Stimulated activated CD8-positive, alpha-beta memory T cell treated with anti-CD3 and anti-CD28 coated beads, Interleukin-7, amount 100 ng/mL, for 48 hours (primary cell): ENCODE measurements around the gene KCND2.

ENCODE experiments used
- DNase-seq, 2 donors: peaks; one replicate each; pipeline ENCODE4 v3.0.0-alpha.2; 2020; ENCODE audit warnings: low read depth in 1 of 2; ENCODE audit errors: extremely low read depth in 1 of 2

KCND2 gene

GRCh38 chr7:120405652-120406051, 132.7 kb downstream of the KCND2 start:
- DNase-seq, result no peak

- DNase-seq, result no peak
Measured at GRCh38 chr7:120407010-120407409, 134.0 kb downstream of the KCND2 start.

GRCh38 chr7:120412139-120413050, 139.4 kb downstream of the KCND2 start:
- DNase-seq, result no peak

- no peak for DNase-seq
Measured at GRCh38 chr7:120413164-120413563, 140.2 kb downstream of the KCND2 start.

- no peak for DNase-seq
Measured at GRCh38 chr7:120417244-120417979, 144.4 kb downstream of the KCND2 start.

GRCh38 chr7:120421151-120421651, 148.2 kb downstream of the KCND2 start:
- DNase-seq, result no peak

GRCh38 chr7:120431016-120431415, 158.0 kb downstream of the KCND2 start:
- DNase-seq, result no peak

GRCh38 chr7:120436487-120437060, 163.6 kb downstream of the KCND2 start:
- no peak for DNase-seq

- no peak for DNase-seq
Measured at GRCh38 chr7:120441850-120442249, 168.9 kb downstream of the KCND2 start.

- no peak for DNase-seq
Measured at GRCh38 chr7:120442838-120443237, 169.9 kb downstream of the KCND2 start.

- DNase-seq, result no peak
Measured at GRCh38 chr7:120444650-120445049, 171.7 kb downstream of the KCND2 start.

GRCh38 chr7:120445276-120445675, 172.3 kb downstream of the KCND2 start:
- DNase-seq, result no peak

- DNase-seq, result no peak
Measured at GRCh38 chr7:120452665-120453064, 179.7 kb downstream of the KCND2 start.

GRCh38 chr7:120456699-120457098, 183.7 kb downstream of the KCND2 start:
- DNase-seq, result no peak

- no peak for DNase-seq
Measured at GRCh38 chr7:120460949-120461348, 188.0 kb downstream of the KCND2 start.

GRCh38 chr7:120462991-120463390, 190.0 kb downstream of the KCND2 start:
- DNase-seq, result no peak

GRCh38 chr7:120464104-120464503, 191.1 kb downstream of the KCND2 start:
- no peak for DNase-seq

- no peak for DNase-seq
Measured at GRCh38 chr7:120467676-120468075, 194.7 kb downstream of the KCND2 start.

- no peak for DNase-seq
Measured at GRCh38 chr7:120468611-120469010, 195.6 kb downstream of the KCND2 start.

GRCh38 chr7:120472892-120473291, 199.9 kb downstream of the KCND2 start:
- no peak for DNase-seq

- DNase-seq, result no peak
Measured at GRCh38 chr7:120473352-120473751, 200.4 kb downstream of the KCND2 start.
